Measurements from ENCODE around the gene CCT8L2.
"Not testable (repeated sequence)": the region's sequence is repeated elsewhere in the genome, so short reads cannot be mapped to it uniquely, and the experiment has no call there.

The CCT8L2 gene

DNA sequence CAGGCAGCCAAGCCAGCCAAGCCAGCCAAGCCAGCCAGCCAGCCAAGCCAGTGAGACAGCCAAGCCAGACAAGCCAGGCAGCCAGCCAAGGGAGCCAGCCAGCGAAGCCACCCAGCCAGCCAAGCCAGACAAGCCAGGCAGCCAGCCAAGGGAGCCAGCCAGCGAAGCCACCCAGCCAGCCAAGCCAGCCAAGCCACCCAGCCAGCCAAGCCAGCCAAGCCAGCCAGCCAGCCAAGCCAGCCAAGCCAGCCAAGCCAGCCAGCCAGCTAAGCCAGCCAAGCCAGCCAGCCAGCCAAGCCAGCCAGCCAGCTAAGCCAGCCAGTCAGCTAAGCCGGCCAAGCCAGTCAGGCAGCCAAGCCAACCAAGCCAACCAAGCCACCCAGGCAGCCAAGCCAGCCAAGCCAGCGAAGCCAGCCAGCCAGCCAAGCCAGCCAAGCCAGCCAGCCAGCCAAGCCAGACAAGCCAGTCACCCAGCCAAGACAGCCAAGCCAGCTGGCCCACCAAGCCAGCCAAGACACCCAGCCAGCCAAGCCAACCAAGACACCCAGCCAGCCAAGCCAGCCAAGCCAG, 34.1 kb downstream of the CCT8L2 start:
- DNase-seq: not testable (repeated sequence)

GRCh38 chr22:16557511-16557910, 35.1 kb downstream of the CCT8L2 start:
- not testable (repeated sequence) for DNase-seq

DNA sequence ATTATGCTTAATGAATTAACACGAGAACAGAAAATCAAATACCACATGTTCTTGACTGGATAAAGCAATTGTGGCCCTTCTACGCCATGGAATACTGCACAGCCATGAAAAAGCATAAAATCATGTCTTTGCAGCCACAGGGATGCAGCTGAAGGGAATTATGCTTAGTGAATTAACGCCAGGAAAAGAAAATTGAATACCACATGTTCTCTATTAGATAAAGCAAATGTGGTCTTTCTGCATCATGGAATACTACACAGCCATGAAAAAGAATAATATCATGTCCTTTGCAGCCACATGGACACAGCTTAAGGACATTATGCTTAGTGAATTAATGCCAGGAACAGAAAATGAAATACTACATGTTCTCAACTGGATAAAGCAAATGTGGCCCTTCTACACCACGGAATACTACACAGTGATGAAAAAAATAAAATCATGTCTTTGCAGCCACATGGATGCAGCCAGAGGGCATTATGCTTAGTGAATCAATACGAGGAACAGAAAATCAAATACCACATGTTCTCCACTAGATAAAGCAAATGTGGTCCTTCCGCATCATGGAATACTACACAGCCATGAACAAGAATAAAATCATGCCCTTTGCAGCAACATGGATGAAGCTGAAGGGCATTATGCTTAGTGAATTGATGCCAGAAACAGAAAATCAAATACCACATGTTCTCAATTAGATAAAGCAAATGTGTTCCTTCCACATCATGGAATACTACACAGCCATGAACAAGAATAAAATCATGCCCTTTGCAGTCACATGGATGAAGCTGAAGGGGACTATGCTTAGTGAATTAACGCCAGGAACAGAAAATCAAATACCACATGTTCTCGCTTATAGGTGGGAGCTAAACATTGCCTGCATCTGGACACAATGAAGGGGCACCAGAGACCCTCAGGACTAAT, 37.3 kb downstream of the CCT8L2 start:
- DNase-seq: not testable (repeated sequence)

DNA sequence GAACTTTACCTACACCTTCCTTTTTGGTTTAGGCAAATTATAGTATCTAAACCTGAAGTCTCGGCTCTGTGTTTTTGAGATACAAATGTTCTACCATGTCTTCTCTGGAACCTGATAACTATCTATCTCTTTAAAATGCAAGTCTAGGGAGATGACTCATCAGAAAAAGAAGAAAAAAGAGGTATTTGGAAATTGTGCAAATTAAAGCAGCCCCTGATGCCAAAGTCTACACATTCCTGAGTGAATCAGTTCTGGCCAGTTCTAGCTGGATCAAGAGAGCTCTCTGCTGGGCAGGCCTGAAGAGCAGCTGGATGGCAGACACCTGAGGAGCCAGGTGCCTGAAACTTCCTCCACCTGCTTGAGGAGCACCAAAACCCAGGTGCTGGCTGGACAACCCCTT, 49.3 kb downstream of the CCT8L2 start:
- DNase-seq: not testable (repeated sequence)

Measured in NCI-H69 (cell line).